Skeletal muscle satellite cell (primary cell): ENCODE measurements around the gene STX10. TPM values are rescaled to one million over a fixed set of nuclear protein-coding genes. Genes with fewer than 3 reads are reported as not detected.
"Not testable (repeated sequence)": the region's sequence is repeated elsewhere in the genome, so short reads cannot be mapped to it uniquely, and the experiment has no call there.

Experiments
- H3K27me3 ChIP-seq: 2 replicates; pipeline ENCODE4 v1.7.0; 2013; ENCODE audit warnings: low read length; ENCODE audit not compliant: control insufficient read depth, insufficient read depth
- H3K36me3 ChIP-seq: 2 replicates; pipeline ENCODE4 v1.7.0; 2013; ENCODE audit warnings: mild to moderate bottlenecking, control low read depth, low read length; ENCODE audit not compliant: insufficient read depth
- H3K4me1 ChIP-seq: 2 replicates; pipeline ENCODE4 v1.7.0; 2013; ENCODE audit warnings: low read length; ENCODE audit not compliant: control insufficient read depth, insufficient read depth
- H3K4me2 ChIP-seq: 2 replicates; pipeline ENCODE4 v1.7.0; 2013; ENCODE audit warnings: mild to moderate bottlenecking, low read length
- H3K4me3 ChIP-seq: 2 replicates; pipeline ENCODE4 v1.7.0; 2013; ENCODE audit warnings: low read length
- H3K9ac ChIP-seq: 2 replicates; pipeline ENCODE4 v1.7.0; 2013; ENCODE audit warnings: mild to moderate bottlenecking, low read depth, low read length, moderate library complexity
- H3K9me3 ChIP-seq: replicated peaks from 2 replicates; pipeline ENCODE4 v1.7.0; 2013; ENCODE audit warnings: mild to moderate bottlenecking, control low read depth, low read length
- total RNA-seq: library from RNA; depleted of rRNA; stranded (reverse); fragments of >200 nt; gene quantifications from 2 replicates; pipeline ENCODE4 v1.2.3, GENCODE V29; 2012; rRNA removed

STX10 gene, protein sequence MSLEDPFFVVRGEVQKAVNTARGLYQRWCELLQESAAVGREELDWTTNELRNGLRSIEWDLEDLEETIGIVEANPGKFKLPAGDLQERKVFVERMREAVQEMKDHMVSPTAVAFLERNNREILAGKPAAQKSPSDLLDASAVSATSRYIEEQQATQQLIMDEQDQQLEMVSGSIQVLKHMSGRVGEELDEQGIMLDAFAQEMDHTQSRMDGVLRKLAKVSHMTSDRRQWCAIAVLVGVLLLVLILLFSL
- total RNA-seq, result 67.5 and 72.2 TPM in 2 replicates

GRCh38 chr19:13150187-13150930 is at the start of gene STX10, which contains the start of gene IER2:
Gene STX10 (minus strand): TSS chr19:13150375. CDS start chr19:13150173, 202 bp downstream.
Gene IER2 (plus strand): TSS chr19:13150411. CDS start chr19:13153187, 2,776 bp downstream.
- peak within 1 kb of the TSS; percentile 98 for H3K9ac ChIP-seq
- peak within 1 kb of the TSS; percentile 93 for H3K4me2 ChIP-seq
- H3K4me1 ChIP-seq, result peaks cover 17% of the 10 kb centered on the region
- no peaks in the 10 kb centered on the region for H3K27me3 ChIP-seq
- H3K4me3 ChIP-seq, result peak within 1 kb of the TSS; percentile 90
- no peaks in the 10 kb centered on the region for H3K9me3 ChIP-seq
- H3K36me3 ChIP-seq, result peaks cover 17% of the 10 kb centered on the region

GRCh38 chr19:13198634-13199033 is 48.5 kb upstream of the STX10 start:
- no peak overlapping the region for H3K4me2 ChIP-seq
- H3K9me3 ChIP-seq, result no peaks in the 10 kb centered on the region
- H3K9ac ChIP-seq, result no peak overlapping the region
- H3K36me3 ChIP-seq, result no peaks in the 10 kb centered on the region
- no peaks in the 10 kb centered on the region for H3K27me3 ChIP-seq
- H3K4me1 ChIP-seq, result no peaks in the 10 kb centered on the region
- no peak overlapping the region for H3K4me3 ChIP-seq

GRCh38 chr19:13195678-13196077 is 45.5 kb upstream of the STX10 start:
- Histone ChIP-seq H3K9ac (no peak overlapping the region), H3K4me1 (no peaks in the 10 kb centered on the region), H3K27me3 (no peaks in the 10 kb centered on the region), H3K4me3 (no peak overlapping the region), H3K4me2 (no peak overlapping the region), H3K36me3 (no peaks in the 10 kb centered on the region), H3K9me3 (no peaks in the 10 kb centered on the region)

DNA sequence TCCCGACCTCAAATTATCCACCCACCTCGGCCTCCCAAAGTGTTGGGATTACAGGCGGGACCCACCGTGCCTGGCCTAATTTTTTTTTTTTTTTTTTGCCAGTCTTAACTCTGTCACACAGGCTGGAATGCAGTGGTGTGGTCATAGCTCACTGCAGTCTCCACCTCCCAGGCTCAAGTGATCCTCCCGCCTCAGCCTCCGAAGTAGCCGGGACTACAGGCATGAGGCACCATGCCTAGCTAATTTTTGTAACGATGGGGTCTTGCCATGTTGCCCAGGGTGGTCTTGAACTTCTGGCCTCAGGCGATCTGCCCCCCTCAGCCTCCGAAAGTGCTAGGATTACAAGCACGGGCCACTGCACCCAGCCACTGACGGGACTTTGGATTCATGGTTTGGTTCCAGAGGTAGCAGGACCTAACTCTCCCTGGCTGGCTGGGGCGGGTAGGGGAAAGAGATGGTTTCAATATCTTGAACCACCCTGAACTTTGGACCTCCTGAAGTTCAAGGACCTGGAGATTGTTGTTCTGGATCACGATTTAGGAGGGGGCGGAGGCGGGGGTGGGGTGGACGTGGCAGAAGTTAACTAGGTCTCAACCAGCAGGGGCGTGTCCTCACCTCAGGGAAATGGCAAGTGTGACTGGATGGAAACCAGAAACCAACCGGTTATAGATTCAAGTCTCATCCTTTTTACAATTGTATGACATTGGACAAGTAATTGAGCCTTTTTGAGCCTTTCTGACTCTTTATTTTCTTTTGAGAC is 40.8 kb upstream of the STX10 start:
- Histone ChIP-seq H3K4me3 (no peak overlapping the region), H3K4me1 (no peaks in the 10 kb centered on the region), H3K36me3 (no peaks in the 10 kb centered on the region), H3K9me3 (no peaks in the 10 kb centered on the region), H3K4me2 (no peak overlapping the region), H3K9ac (no peak overlapping the region), H3K27me3 (no peaks in the 10 kb centered on the region)

DNA sequence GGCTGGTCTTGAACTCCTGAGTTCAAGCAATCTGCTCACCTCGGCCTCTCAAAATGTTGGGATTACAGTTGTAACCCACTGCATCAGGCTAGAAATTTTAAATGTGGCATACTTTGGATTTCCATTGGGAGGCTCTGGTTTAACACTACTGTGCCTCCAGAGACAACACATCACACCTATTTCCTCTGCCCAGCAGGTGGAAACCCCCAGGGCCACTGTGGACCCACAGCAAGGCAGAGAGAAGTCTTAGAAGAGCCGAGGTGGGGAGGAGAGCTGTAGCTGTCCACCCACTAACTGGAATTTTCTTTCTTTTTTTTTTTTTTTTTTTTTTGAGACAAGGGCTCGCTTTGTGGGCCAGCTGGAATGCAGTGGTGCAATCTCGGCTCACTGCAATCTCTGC is 39.4 kb upstream of the STX10 start:
- Histone ChIP-seq H3K9me3 (no peaks in the 10 kb centered on the region), H3K27me3 (no peaks in the 10 kb centered on the region), H3K4me1 (no peaks in the 10 kb centered on the region), H3K4me2 (no peak overlapping the region), H3K9ac (no peak overlapping the region), H3K36me3 (no peaks in the 10 kb centered on the region), H3K4me3 (no peak overlapping the region)

- Histone ChIP-seq H3K4me1 (no peaks in the 10 kb centered on the region), H3K36me3 (no peaks in the 10 kb centered on the region), H3K9ac (no peak overlapping the region), H3K27me3 (no peaks in the 10 kb centered on the region), H3K9me3 (no peaks in the 10 kb centered on the region), H3K4me2 (no peak overlapping the region), H3K4me3 (no peak overlapping the region)
These were observed 37.2 kb upstream of the STX10 start for GRCh38 chr19:13187419-13187818.

DNA sequence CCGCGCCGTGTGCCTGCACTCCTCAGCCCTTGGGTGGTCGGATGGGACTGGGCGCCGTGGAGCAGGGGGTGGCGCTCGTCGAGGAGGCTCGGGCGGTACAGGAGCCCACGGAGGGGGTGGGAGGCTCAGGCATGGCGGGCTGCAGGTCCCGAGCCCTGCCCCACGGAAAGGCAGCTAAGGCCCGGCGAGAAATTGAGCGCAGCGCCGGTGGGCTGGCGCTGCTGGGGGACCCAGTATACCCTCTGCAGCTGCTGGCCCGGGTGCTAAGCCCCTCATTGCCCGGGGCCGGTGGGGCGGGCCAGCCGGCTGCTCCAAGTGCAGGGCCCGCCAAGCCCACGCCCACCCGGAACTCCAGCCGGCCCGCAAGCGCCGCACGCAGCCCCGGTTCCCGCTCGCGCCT is 36.5 kb upstream of the STX10 start:
- H3K4me3 ChIP-seq, H3K27me3 ChIP-seq, H3K36me3 ChIP-seq, H3K4me1 ChIP-seq, H3K4me2 ChIP-seq, H3K9me3 ChIP-seq, H3K9ac ChIP-seq: not testable (repeated sequence)

DNA sequence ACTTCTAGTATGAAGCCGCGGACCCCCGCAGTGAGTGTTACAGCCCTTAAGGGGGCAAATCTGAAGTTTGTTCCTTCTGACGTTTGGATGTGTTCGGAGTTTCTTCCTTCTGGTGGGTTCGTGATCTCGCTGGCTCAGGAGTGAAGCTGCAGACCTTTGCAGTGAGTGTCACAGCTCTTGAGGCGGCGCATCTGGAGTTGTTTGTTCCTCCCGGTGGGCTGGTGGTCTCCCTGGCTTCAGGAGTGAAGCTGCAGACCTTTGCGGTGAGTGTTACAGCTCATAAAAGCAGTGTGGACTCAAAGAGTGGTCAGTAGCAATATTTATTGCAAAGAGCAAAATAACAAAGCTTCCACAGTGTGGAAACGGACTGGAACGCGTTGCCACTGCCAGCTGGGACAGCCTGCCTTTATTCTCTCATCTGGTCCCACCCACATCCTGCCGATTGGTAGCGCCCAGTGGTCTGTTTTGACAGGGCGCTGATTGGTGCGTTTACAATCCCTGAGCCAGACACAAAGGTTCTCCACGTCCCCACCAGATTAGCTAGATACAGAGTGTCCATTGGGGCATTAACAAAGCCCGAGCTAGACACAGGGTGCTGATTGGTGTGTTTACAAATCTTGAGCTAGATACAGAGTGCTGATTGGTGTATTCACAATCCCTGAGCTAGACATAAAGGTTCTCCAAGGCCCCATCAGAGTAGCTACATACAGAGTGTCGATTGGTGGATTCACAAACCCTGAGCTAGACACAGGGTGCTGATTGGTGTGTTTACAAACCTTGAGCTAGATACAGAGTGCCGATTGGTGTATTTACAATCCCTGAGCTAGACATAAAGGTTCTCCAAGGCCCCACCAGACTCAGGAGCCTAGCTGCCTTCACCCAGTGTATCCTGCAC is 35.8 kb upstream of the STX10 start:
- not testable (repeated sequence) for H3K4me2 ChIP-seq, H3K9me3 ChIP-seq, H3K9ac ChIP-seq, H3K4me3 ChIP-seq, H3K4me1 ChIP-seq, H3K36me3 ChIP-seq, H3K27me3 ChIP-seq

GRCh38 chr19:13184926-13185325 is 34.8 kb upstream of the STX10 start:
- not testable (repeated sequence) for H3K9me3 ChIP-seq, H3K4me3 ChIP-seq, H3K9ac ChIP-seq, H3K27me3 ChIP-seq, H3K4me1 ChIP-seq, H3K36me3 ChIP-seq, H3K4me2 ChIP-seq

DNA sequence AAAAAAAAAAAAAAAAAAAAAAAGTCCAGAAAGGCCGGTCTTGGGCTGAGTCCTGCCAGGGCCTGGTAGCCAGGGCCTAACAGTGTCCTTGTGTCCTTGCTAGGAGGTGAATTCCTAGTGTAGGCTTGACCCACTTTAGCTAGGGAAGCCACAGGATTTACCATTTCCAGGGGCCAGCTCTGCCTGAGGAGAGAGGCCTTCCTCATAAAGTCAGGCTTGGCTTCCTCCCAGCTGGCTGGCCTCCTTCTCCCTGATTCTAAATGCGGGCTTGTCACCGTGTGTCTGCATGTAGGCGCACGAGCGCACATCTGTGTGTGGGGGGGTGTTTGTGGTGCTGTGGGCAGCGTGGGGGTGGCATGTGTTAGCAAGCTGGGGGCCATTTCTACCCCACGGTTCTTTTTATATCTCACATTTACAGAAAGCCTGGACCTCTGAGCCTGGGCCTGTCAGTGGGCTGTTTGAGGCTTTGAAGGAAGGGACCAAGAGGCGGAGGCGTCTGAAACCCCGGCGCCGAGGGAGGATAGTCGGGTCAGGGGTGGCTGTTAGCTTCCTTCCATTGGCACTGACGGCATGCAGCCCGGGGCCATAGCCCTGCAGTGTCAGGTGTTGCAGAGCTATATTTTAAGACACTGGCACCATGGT is 31.7 kb upstream of the STX10 start:
- no peaks in the 10 kb centered on the region for H3K27me3 ChIP-seq
- no peaks in the 10 kb centered on the region for H3K9me3 ChIP-seq
- no peak overlapping the region for H3K9ac ChIP-seq
- no peak overlapping the region for H3K4me3 ChIP-seq
- H3K4me2 ChIP-seq, result no peak overlapping the region
- H3K4me1 ChIP-seq, result peaks cover 7% of the 10 kb centered on the region
- H3K36me3 ChIP-seq, result no peaks in the 10 kb centered on the region
